Left lung (tissue), 14 donors: ENCODE measurements around the gene PRKAR1A. TPM values are rescaled to one million over a fixed set of nuclear protein-coding genes. Genes with fewer than 3 reads are reported as not detected.
A peak's percentile ranks its signal among the peaks of the same experiment; 100 is the strongest.

Experiments used
- ATAC-seq: fragments of 200-7000 bp; cut with Tn5 transposase; one replicate; pipeline ENCODE4 v1.9.1; 2020; ENCODE audit warnings: moderate library complexity
- DNase-seq, 4 donors: peaks; one replicate each; pipeline ENCODE4 v3.0.0-alpha.2; 2013 to 2020
- H3K27ac ChIP-seq, 2 donors: fragments of 200-600 bp; sonication (generic) in 1 of 2; one replicate each; pipeline versions ENCODE4 v1.5.0 to v1.8.0; 2020 to 2021
- H3K27me3 ChIP-seq, 2 donors: fragments of 200-600 bp; sonication (generic) in 1 of 2; one replicate each; pipeline versions ENCODE4 v1.5.0 to v1.8.0; 2020 to 2021
- H3K36me3 ChIP-seq, 2 donors: fragments of 200-600 bp; sonication (generic) in 1 of 2; one replicate each; pipeline versions ENCODE4 v1.5.0 to v1.8.0; 2020 to 2021
- H3K4me1 ChIP-seq, 2 donors: fragments of 200-600 bp; one replicate each; pipeline ENCODE4 v1.8.0; 2021
- H3K4me3 ChIP-seq, 2 donors: fragments of 200-600 bp; sonication (generic) in 1 of 2; one replicate each; pipeline versions ENCODE4 v1.5.0 to v1.8.0; 2020 to 2021; ENCODE audit warnings: mild to moderate bottlenecking in 1 of 2
- H3K9me3 ChIP-seq, 2 donors: fragments of 200-600 bp; sonication (generic) in 1 of 2; one replicate each; pipeline versions ENCODE4 v1.5.0 to v1.8.0; 2020 to 2021
- CTCF ChIP-seq, 2 donors: fragments of 200-600 bp; sonication (generic) in 1 of 2; IDR thresholded peaks; one replicate each; pipeline versions ENCODE4 v1.5.0 to v1.8.0; 2021; ENCODE audit warnings: antibody characterized with exemption in 2 of 2
- intact Hi-C, 2 donors: fragments of 100-400 bp; cut with DNase I; formaldehyde crosslinking; loops; one replicate each; pipeline versions ENCODE4 v1.11.2 to v1.14.2; 2022
- long read RNA-seq, 12 donors: library from polyadenylated mRNA in 2 of 12; unstranded in 2 of 12; transcript quantifications; one replicate each; pipeline ENCODE4 v2.0.0 and lab custom pipeline, GENCODE V29; 2019 to 2026
- polyA plus RNA-seq, 6 donors: library from polyadenylated mRNA; unstranded; fragments of 120-200 nt; gene quantifications; one replicate each; pipeline ENCODE4 v1.2.1, GENCODE V29; 2013; ENCODE audit not compliant: insufficient read length in 6 of 6
- total RNA-seq, 2 donors: library from RNA; stranded (reverse); fragmentation: NEBNext Ultra II Directional; extraction: Animal tissue kit (Norgen Biotek cat#: 25700); gene quantifications; one replicate each; pipeline ENCODE4 v1.2.1, GENCODE V29; 2021
- donor health status: DM: no; HTN: yes; CAD: no.
- donor health status: DM: no; HTN: no; CAD: no.

Gene PRKAR1A
- total RNA-seq (100 to 1,000 TPM; 345 to 376 TPM), polyA plus RNA-seq (100 to 1,000 TPM; 307 to 350 (median 325) TPM)
- long read RNA-seq, donor 1, full-length matches to known transcripts = 153 of 251 reads
- long read RNA-seq, donor 1, partial matches to known transcripts = 93 of 251 reads
- long read RNA-seq, donor 1, other reads (novel, unspliced or antisense) = 5 of 251 reads
- long read RNA-seq, donor 2, full-length matches to known transcripts = 93 of 354 reads
- long read RNA-seq, donor 2, partial matches to known transcripts = 261 of 354 reads
- long read RNA-seq, donor 2, other reads (novel, unspliced or antisense) = 0 of 354 reads
- long read RNA-seq, donor 3, full-length matches to known transcripts = 59 of 80 reads
- long read RNA-seq, donor 3, partial matches to known transcripts = 21 of 80 reads
- long read RNA-seq, donor 3, other reads (novel, unspliced or antisense) = 0 of 80 reads
- long read RNA-seq, donor 4, full-length matches to known transcripts = 21 of 47 reads
- long read RNA-seq, donor 4, partial matches to known transcripts = 20 of 47 reads
- long read RNA-seq, donor 4, other reads (novel, unspliced or antisense) = 6 of 47 reads
- long read RNA-seq, donor 5, full-length matches to known transcripts = 89 of 135 reads
- long read RNA-seq, donor 5, partial matches to known transcripts = 46 of 135 reads
- long read RNA-seq, donor 5, other reads (novel, unspliced or antisense) = 0 of 135 reads
- long read RNA-seq, donor 6, full-length matches to known transcripts = 66 of 79 reads
- long read RNA-seq, donor 6, partial matches to known transcripts = 13 of 79 reads
- long read RNA-seq, donor 6, other reads (novel, unspliced or antisense) = 0 of 79 reads
- long read RNA-seq, donor 7, full-length matches to known transcripts = 31 of 31 reads
- long read RNA-seq, donor 7, partial matches to known transcripts = 0 of 31 reads
- long read RNA-seq, donor 7, other reads (novel, unspliced or antisense) = 0 of 31 reads
- long read RNA-seq, donor 8, full-length matches to known transcripts = 72 of 115 reads
- long read RNA-seq, donor 8, partial matches to known transcripts = 43 of 115 reads
- long read RNA-seq, donor 8, other reads (novel, unspliced or antisense) = 0 of 115 reads
- long read RNA-seq, donor 9 = 0 reads
- long read RNA-seq, donor 10, full-length matches to known transcripts = 25 of 40 reads
- long read RNA-seq, donor 10, partial matches to known transcripts = 8 of 40 reads
- long read RNA-seq, donor 10, other reads (novel, unspliced or antisense) = 7 of 40 reads
- long read RNA-seq, donor 11 = 0 reads
- long read RNA-seq, donor 12, full-length matches to known transcripts = 72 of 109 reads
- long read RNA-seq, donor 12, partial matches to known transcripts = 37 of 109 reads
- long read RNA-seq, donor 12, other reads (novel, unspliced or antisense) = 0 of 109 reads

DNA sequence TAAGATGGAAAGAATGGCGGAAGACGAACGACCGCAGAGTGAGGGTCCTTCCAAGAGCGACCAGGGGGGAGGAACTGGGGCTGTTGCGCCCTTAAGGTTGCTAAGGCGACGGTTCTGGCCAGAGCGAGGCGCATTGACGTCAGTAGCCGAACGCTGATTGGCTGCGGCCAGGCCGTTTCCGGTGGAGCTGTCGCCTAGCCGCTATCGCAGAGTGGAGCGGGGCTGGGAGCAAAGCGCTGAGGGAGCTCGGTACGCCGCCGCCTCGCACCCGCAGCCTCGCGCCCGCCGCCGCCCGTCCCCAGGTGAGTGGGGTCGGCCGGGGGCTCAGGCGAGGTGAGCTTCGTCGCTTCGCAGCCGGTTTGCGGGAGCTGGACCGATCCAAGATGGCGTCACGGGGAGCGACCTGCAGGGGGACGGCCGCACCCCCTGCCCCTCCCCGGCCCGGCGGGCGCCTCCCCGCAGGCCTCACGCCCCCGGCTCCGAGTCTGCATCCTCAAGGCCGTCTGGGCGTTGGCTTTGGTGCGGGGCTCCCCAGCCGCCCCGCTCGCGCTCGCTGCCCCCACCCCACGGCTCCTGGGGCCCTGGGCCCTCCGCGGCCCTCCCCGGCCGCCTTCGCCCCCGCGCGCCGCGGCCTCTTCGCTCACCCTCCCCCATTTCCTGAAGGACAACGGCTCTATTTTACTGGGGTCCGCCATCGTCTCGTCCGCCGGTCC is at the start of gene PRKAR1A:
PRKAR1A (plus strand) TSS at position 184 of the 713 bp plus-strand sequence. CDS start 2,970 bp downstream, outside the sequence.
- Histone ChIP-seq H3K27ac (peak within 1 kb of the TSS; percentile 99), H3K36me3 (peaks cover 0 to 24% of the 10 kb centered on the region in 2 donors), H3K4me1 (peaks cover 30 to 62% of the 10 kb centered on the region in 2 donors), H3K27me3 (no peaks in the 10 kb centered on the region), H3K4me3 (peak within 1 kb of the TSS; percentile 65 to 69), H3K9me3 (no peaks in the 10 kb centered on the region)
- peak; percentile 97 to 99 (median 98) for DNase-seq
- peak; percentile 86 for ATAC-seq
- no peak for TF ChIP-seq CTCF (IDR thresholded peaks at IDR 0.05)
- intact Hi-C loops = no loop called here

GRCh38 chr17:68463211-68464019 is 48.8 kb upstream of the PRKAR1A start:
- ATAC-seq (no peak), DNase-seq (no peak)
- Histone ChIP-seq H3K27ac (no peak overlapping the region), H3K4me1 (peaks cover 0 to 28% of the 10 kb centered on the region in 2 donors), H3K36me3 (no peaks in the 10 kb centered on the region), H3K27me3 (no peaks in the 10 kb centered on the region), H3K9me3 (no peaks in the 10 kb centered on the region), H3K4me3 (no peak overlapping the region)
- peak; percentile 59 to 83 for TF ChIP-seq CTCF (IDR thresholded peaks at IDR 0.05)
- intact Hi-C loops = loop anchor here in 1 of 2 donors (5.0 to 10.0 kb wide), 2 partner anchors 201 to 289 kb away; no protein-coding TSS in a partner anchor

- no peak for ATAC-seq
- H3K36me3 ChIP-seq = no peaks in the 10 kb centered on the region
- no peaks in the 10 kb centered on the region for H3K9me3 ChIP-seq
- DNase-seq = no peak
- no peak overlapping the region for H3K27ac ChIP-seq
- H3K27me3 ChIP-seq = no peaks in the 10 kb centered on the region
- no peak overlapping the region for H3K4me3 ChIP-seq
- peaks cover 0 to 4% of the 10 kb centered on the region in 2 donors for H3K4me1 ChIP-seq
- intact Hi-C loops = loop anchor here in 1 of 2 donors (10.0 kb wide), 1 partner anchor 294 kb away; no protein-coding TSS in a partner anchor
- TF ChIP-seq CTCF (IDR thresholded peaks at IDR 0.05) = no peak
Observed at GRCh38 chr17:68468334-68468733, 43.9 kb upstream of the PRKAR1A start.

DNA sequence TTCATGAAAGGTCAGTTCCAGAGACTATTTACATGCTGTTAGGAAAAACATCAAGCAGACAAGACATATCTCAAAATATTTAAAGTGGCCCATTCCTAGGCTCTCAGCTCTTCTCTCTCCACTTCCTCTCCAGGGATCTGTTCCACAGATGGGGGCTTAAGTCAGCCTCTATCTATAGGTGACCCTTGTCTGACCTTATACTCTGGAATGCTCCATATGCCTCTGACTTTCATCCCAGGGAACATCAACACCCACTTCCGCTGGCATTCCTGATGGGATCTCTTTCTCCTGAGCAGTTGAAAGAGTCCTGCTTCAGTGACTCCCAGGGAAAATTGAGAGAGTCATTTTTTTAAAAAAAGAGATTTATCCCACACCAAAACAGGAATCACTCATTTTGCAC is 43.4 kb upstream of the PRKAR1A start:
- no peak overlapping the region for H3K27ac ChIP-seq
- DNase-seq = no peak
- TF ChIP-seq CTCF (IDR thresholded peaks at IDR 0.05) = no peak
- no peaks in the 10 kb centered on the region for H3K27me3 ChIP-seq
- no peaks in the 10 kb centered on the region for H3K9me3 ChIP-seq
- peaks cover 0 to 4% of the 10 kb centered on the region in 2 donors for H3K4me1 ChIP-seq
- no peak overlapping the region for H3K4me3 ChIP-seq
- no peak for ATAC-seq
- no peaks in the 10 kb centered on the region for H3K36me3 ChIP-seq
- intact Hi-C loops = loop anchor here in 1 of 2 donors (10.0 kb wide), 1 partner anchor 294 kb away; no protein-coding TSS in a partner anchor
